Superior temporal gyrus (tissue), 1 donor: ENCODE results near the gene NPC1.

ENCODE experiments used
- DNase-seq: peaks from one replicate; pipeline ENCODE4 v3.0.0-alpha.2; 2016; ENCODE audit errors: extremely low spot score

The NPC1 gene

DNA sequence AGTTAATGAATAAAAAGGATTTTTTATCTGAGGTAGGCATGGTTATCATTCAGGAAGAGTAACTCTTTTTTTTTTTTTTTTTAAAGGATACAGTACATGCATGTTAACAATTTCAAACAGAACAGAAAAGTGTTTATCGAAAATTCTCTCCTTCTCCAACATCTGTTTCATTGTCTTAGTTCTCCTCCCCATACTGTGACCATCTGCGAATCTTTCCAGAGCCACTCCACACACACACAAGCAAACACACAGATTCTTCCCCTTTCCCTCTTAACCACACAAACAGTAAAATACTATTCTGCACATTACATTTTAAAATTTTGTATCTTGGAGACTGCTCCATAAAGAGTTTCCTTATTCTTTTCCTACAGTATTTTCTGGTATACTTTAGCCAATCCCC, 38.0 kb downstream of the NPC1 start:
- DNase-seq = no peak

DNA sequence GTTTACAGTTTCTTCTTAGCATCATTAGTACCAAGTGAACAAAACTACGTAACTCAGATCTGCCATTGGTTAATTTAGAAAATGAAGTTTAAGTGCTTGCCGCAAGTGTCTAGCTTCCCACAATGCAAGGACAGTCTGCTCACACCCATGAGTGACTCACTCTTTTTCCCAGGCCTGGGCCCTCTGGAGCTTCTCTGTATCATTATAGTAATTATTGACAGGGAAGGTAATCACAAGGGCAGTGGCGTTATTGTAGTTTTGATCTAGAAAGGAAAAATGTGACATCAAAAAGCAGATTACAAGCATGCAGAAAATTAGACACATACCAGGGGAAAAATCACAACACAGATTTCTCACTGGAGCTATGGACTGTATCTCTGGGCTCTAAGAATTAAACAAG, 38.5 kb downstream of the NPC1 start:
- no peak for DNase-seq

- no peak for DNase-seq
Observed at GRCh38 chr18:23547306-23547705, 39.0 kb downstream of the NPC1 start.

DNA sequence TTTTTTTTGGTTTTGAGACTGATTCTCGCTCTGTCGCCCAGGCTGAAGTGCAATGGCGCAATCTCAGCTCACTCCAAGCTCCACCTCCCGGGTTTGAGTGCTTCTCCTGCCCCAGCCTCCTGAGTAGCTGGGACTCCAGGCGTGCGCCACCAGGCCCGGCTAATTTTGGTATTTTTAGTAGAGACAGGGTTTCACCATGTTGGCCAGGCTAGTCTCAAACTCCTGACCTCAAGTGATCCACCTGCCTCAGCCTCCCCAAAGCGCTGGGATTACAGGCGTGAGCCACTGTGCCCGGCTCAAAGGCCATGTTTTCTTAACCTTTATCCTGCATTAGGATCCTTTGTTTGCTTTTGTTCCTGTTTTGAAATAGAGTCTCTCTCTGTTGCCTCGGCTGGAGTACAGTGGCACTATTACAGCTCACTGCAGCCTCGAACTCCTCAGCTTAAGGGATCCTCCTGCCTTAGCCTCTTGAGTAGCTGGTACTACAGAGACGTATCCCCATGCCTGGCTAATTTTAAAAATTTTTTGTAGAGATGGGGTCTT, 41.0 kb downstream of the NPC1 start:
- no peak for DNase-seq

- DNase-seq = no peak
Observed at GRCh38 chr18:23542461-23542860, 43.8 kb downstream of the NPC1 start.

- no peak for DNase-seq
Observed at GRCh38 chr18:23541349-23542093, 44.8 kb downstream of the NPC1 start.

DNA sequence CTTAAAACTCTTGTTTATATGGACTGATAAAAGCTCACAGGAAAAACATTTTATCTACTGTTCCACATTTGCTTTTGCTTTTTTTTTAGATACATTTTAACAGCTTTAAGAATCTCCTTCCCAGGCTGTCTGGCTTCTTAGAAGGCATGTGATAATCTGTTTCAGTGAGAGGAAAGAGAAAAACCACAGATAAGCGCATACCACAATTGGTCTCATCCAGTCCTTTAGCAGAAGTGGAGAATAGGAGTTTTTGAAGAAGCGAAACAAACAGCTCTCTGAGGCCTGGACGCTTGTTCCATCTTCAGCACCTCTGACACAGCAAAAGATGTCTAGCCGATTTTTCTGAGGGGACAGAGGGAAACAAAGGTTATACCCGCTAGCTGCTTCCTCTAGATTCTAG, 45.4 kb downstream of the NPC1 start:
- DNase-seq = no peak

GRCh38 chr18:23539911-23540525, 46.3 kb downstream of the NPC1 start:
- DNase-seq = no peak

DNA sequence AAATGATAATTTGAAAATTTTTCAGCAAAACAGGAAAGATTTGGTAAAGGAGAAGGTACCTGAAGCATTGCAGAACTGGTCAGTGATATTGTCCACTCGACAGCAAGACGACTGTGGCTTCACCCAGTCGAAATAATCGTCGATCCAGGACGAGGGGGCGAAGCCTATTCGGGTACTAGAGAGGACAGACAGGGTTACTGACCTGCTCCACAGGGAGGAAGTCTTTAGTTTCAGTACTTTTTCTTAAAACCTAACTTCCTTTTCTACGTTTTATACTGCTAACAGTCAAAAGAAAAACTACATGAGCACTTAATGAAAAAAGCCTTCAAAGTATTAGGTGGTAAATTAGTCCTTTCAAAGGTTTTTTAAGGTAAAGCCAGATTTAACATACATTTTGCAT, 47.0 kb downstream of the NPC1 start:
- no peak for DNase-seq

DNA sequence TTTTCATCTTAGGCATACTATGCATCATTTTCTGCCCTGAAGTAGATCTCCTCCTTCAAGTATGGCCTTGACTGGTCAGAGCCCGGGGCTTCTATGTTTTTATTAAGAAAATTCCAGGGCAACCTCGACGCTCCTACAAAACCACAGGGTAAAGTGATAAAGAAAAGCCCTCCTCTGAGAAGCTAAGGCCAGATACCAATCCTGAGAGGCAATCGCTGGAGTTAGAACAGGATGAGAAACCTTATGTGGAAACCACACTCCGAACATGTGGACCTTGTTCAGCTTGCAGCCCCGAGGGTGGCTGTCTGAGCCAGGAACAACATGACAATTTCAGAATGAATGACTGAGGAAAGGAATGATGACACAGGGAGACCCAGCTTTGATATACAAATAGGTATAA, 47.4 kb downstream of the NPC1 start:
- DNase-seq = no peak

- no peak for DNase-seq
Observed at GRCh38 chr18:23538001-23538400, 48.3 kb downstream of the NPC1 start.

- no peak for DNase-seq
Observed at GRCh38 chr18:23537274-23537673, 49.0 kb downstream of the NPC1 start.

- no peak for DNase-seq
Observed at GRCh38 chr18:23536204-23536603, 50.1 kb downstream of the NPC1 start.

GRCh38 chr18:23534276-23534675, 52.0 kb downstream of the NPC1 start:
- no peak for DNase-seq

DNA sequence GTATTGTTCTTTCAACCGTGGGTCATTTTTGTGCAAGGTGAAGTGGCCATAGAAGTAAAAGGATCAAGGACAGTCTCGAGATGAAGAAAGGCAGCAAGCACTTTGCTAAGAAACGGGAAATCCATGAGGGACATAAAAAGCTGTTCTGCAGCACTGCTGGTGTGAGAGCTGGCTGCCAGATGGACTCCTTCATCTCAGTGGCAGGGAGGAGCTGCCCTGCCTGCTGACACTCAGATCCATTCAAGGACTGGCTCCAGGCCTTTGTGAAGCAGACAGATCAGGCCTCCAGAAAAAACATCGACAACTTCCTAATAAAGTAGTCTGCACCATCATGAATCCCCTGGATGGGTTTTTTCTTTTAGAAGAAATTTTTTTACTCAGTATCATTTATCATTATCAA, 53.5 kb downstream of the NPC1 start:
- DNase-seq = no peak

GRCh38 chr18:23531912-23532311, 54.4 kb downstream of the NPC1 start:
- no peak for DNase-seq

DNA sequence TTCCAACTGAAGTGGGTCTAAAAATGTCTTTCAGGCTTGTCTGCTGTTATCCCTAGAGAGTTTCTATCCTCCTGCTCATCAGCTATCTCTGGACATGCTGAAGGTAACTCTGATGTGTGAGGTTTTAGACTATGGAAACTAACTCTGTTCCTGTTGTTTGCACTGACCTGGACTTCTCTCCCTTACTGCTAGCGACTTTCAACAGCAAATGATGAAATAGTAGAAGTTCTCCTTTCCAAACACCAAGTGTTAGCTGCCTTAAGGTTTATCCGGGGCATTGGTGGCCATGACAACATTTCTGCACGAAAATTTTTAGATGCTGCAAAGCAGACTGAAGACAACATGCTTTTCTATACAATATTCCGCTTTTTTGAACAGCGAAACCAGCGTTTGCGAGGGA, 56.1 kb downstream of the NPC1 start:
- no peak for DNase-seq

- DNase-seq = no peak
Observed at GRCh38 chr18:23529604-23530003, 56.7 kb downstream of the NPC1 start.

- DNase-seq = no peak
Observed at GRCh38 chr18:23528580-23529472, 57.5 kb downstream of the NPC1 start.

- no peak for DNase-seq
Observed at GRCh38 chr18:23526501-23527063, 59.7 kb downstream of the NPC1 start.

DNA sequence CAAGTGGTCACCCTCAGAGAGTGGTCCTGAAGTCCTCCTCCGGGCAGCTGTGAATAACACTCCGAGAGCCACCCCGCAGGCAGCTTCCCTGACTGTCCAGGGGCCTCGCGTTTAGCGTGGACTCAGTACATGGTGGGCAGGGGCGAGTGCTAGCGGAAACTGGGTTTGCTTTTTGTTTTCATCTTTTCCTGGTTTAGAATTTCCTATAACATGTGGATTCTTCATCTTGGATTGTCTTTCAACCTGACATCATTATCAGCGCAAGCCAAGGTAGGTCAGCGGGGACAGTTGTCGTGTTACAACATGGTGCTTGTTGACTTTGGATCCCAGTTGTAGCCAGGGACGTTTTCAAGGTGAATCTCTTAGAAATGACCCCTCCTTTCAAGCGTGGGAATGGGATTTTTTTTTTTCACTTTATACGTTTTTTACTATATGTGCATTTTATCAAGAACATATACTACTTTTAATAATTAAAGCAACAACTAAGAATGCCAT, 62.0 kb downstream of the NPC1 start:
- no peak for DNase-seq
